EL (cell line): ENCODE data around the gene RPS28.
"Not testable (repeated sequence)": the region's sequence is repeated elsewhere in the genome, so short reads cannot be mapped to it uniquely, and the experiment has no call there.

Source experiments
- DNase-seq: peaks from one replicate; pipeline ENCODE4 v3.0.0-alpha.2; 2016

RPS28 gene

GRCh38 chr19:8320564-8321066 is 681 bp upstream of the RPS28 start:
- DNase-seq, result no peak

- no peak for DNase-seq
Measured at GRCh38 chr19:8321986-8322637, 816 bp downstream of the RPS28 start.

GRCh38 chr19:8322638-8322997 is 1.3 kb downstream of the RPS28 start:
- no peak for DNase-seq

- DNase-seq, result no peak
Measured at GRCh38 chr19:8323781-8324185, 2.5 kb downstream of the RPS28 start.

GRCh38 chr19:8324186-8325050 is 3.1 kb downstream of the RPS28 start:
- DNase-seq, result no peak

- no peak for DNase-seq
Measured at GRCh38 chr19:8325454-8325853, 4.2 kb downstream of the RPS28 start.

GRCh38 chr19:8329996-8330395 is 8.7 kb downstream of the RPS28 start:
- DNase-seq, result no peak

- DNase-seq, result no peak
Measured at GRCh38 chr19:8331263-8331845, 10.1 kb downstream of the RPS28 start.

- no peak for DNase-seq
Measured at GRCh38 chr19:8332976-8333766, 11.9 kb downstream of the RPS28 start.

GRCh38 chr19:8333767-8334457 is 12.6 kb downstream of the RPS28 start:
- DNase-seq, result no peak

GRCh38 chr19:8334458-8335342 is 13.4 kb downstream of the RPS28 start:
- peak; percentile 56 for DNase-seq

GRCh38 chr19:8335343-8336071 is 14.2 kb downstream of the RPS28 start:
- DNase-seq, result no peak

- no peak for DNase-seq
Measured at GRCh38 chr19:8336072-8336569, 14.8 kb downstream of the RPS28 start.

- no peak for DNase-seq
Measured at GRCh38 chr19:8336660-8337059, 15.4 kb downstream of the RPS28 start.

GRCh38 chr19:8337728-8338127 is 16.4 kb downstream of the RPS28 start:
- DNase-seq, result no peak

GRCh38 chr19:8338835-8339234 is 17.5 kb downstream of the RPS28 start:
- no peak for DNase-seq

- DNase-seq, result no peak
Measured at GRCh38 chr19:8340341-8341096, 19.2 kb downstream of the RPS28 start.

- not testable (repeated sequence) for DNase-seq
Measured at GRCh38 chr19:8341504-8341903, 20.2 kb downstream of the RPS28 start.

GRCh38 chr19:8342316-8342683 is 21.0 kb downstream of the RPS28 start:
- no peak for DNase-seq
